Hematopoietic multipotent progenitor cell treated with erythropoietin and hydrocortisone succinate and interleukin-3 and kit ligand, for 17 days (in vitro differentiated cells): Measurements from ENCODE around the gene RCOR1.
A peak's percentile ranks its signal among the peaks of the same experiment; 100 is the strongest.
"Not testable (repeated sequence)": the region's sequence is repeated elsewhere in the genome, so short reads cannot be mapped to it uniquely, and the experiment has no call there.

Experiments used
- DNase-seq: peaks from one replicate; pipeline ENCODE4 v3.0.0-alpha.2; 2015; ENCODE audit warnings: low spot score

The RCOR1 gene

GRCh38 chr14:102629808-102630350, 37.4 kb downstream of the RCOR1 start:
- DNase-seq, result no peak

- DNase-seq, result no peak
These were observed 38.0 kb downstream of the RCOR1 start for GRCh38 chr14:102630405-102630804.

GRCh38 chr14:102630881-102631280, 38.4 kb downstream of the RCOR1 start:
- no peak for DNase-seq

GRCh38 chr14:102633906-102634595, 41.6 kb downstream of the RCOR1 start:
- DNase-seq, result no peak

- DNase-seq, result not testable (repeated sequence)
These were observed 47.2 kb downstream of the RCOR1 start for GRCh38 chr14:102639611-102640010.

- no peak for DNase-seq
These were observed 52.1 kb downstream of the RCOR1 start for GRCh38 chr14:102644523-102644922.

- peak; percentile 49 for DNase-seq
These were observed 53.4 kb downstream of the RCOR1 start for GRCh38 chr14:102645746-102646440.

GRCh38 chr14:102646615-102647014, 54.2 kb downstream of the RCOR1 start:
- no peak for DNase-seq

- no peak for DNase-seq
These were observed 59.7 kb downstream of the RCOR1 start for GRCh38 chr14:102652194-102652593.

GRCh38 chr14:102654298-102654697, 61.8 kb downstream of the RCOR1 start:
- DNase-seq, result no peak

GRCh38 chr14:102655137-102655536, 62.7 kb downstream of the RCOR1 start:
- DNase-seq, result no peak

- no peak for DNase-seq
These were observed 67.3 kb downstream of the RCOR1 start for GRCh38 chr14:102659797-102660196.

GRCh38 chr14:102661614-102662013, 69.2 kb downstream of the RCOR1 start:
- DNase-seq, result no peak

GRCh38 chr14:102662636-102663430, 70.4 kb downstream of the RCOR1 start:
- no peak for DNase-seq

GRCh38 chr14:102663440-102663839, 71.0 kb downstream of the RCOR1 start:
- DNase-seq, result no peak

GRCh38 chr14:102665621-102666020, 73.2 kb downstream of the RCOR1 start:
- no peak for DNase-seq

GRCh38 chr14:102666635-102667034, 74.2 kb downstream of the RCOR1 start:
- DNase-seq, result no peak

- DNase-seq, result no peak
These were observed 75.3 kb downstream of the RCOR1 start for GRCh38 chr14:102667703-102668102.

- DNase-seq, result no peak
These were observed 75.9 kb downstream of the RCOR1 start for GRCh38 chr14:102668291-102668873.

GRCh38 chr14:102671410-102671809, 79.0 kb downstream of the RCOR1 start:
- DNase-seq, result no peak

GRCh38 chr14:102672410-102672960, 80.0 kb downstream of the RCOR1 start:
- no peak for DNase-seq

GRCh38 chr14:102675396-102675795, 82.9 kb downstream of the RCOR1 start:
- DNase-seq, result no peak
